ENCODE data around the gene EXOSC3.

- TF ChIP-seq CTCF (optimal IDR thresholded peaks at IDR 0.05 in 1 of 3, IDR thresholded peaks at IDR 0.05 in 1 of 3, conservative IDR thresholded peaks at IDR 0.05 in 1 of 3; ENCODE audit: extremely low read depth in 1 of 3, insufficient read depth in 2 of 3, low read length in 3 of 3) (no peak), EZH2 (IDR thresholded peaks at IDR 0.05; ENCODE audit: low read length) (no peak)
These were observed 7.3 kb upstream of the EXOSC3 start for GRCh38 chr9:37792122-37792521.

All from keratinocyte (primary cell).